ENCODE results near the gene NOSIP. TPM values are rescaled to one million over a fixed set of nuclear protein-coding genes. Genes with fewer than 3 reads are reported as not detected.

NOSIP gene
- total and polyA plus RNA-seq, 10 of the 15 experiments (the other 5 are each of a cell fraction or from before 2014, with no cell fraction given) = 7.2 to 85.5 (median 48.4) TPM

- POLR2A ChIA-PET = interaction anchor here (0.6 to 1.1 kb wide), 2 partner anchors 127 to 295 kb away, joined by 3 read pairs; partner anchors contain the start of gene RRAS
- BruUV-seq (replicated peaks) = no TSS peak
- peak overlapping the region; percentile 73; the same call in 1 of the 2 replicates for H3K4me3 ChIP-seq
- TF ChIP-seq GATAD2B (conservative IDR thresholded peaks at IDR 0.05; ENCODE audit: low read depth) (0 out of 2 replicates have a peak, but pooled peaks have one; percentile 51), POLR2A (IDR thresholded peaks at IDR 0.05; ENCODE audit: low read depth, low read length) (no peak), RAD21 (IDR thresholded peaks at IDR 0.05; ENCODE audit: insufficient read depth, low read depth, low read length) (no peak), LARP7 (IDR thresholded peaks at IDR 0.05) (peak; percentile 67), SMC3 (IDR thresholded peaks at IDR 0.05; ENCODE audit: borderline replicate concordance, low read length) (no peak), SIN3A (IDR thresholded peaks at IDR 0.05; ENCODE audit: low read depth, low read length) (no peak), MYB (IDR thresholded peaks at IDR 0.05; ENCODE audit: borderline replicate concordance, low read depth, low read length) (no peak), CREM (IDR thresholded peaks at IDR 0.05; ENCODE audit: low read depth) (no peak), PML (IDR thresholded peaks at IDR 0.05; ENCODE audit: low read length) (no peak), KLF5 (IDR thresholded peaks at IDR 0.05; ENCODE audit: partially characterized antibody) (no peak), MAX (IDR thresholded peaks at IDR 0.05; ENCODE audit: low read depth, low read length) (no peak), NR2C2 (IDR thresholded peaks at IDR 0.05; ENCODE audit: borderline replicate concordance, control insufficient read depth, insufficient read length, low read depth) (no peak), MTA3 (IDR thresholded peaks at IDR 0.05; ENCODE audit: borderline replicate concordance, low read length) (no peak), BHLHE40 (IDR thresholded peaks at IDR 0.05; ENCODE audit: borderline replicate concordance in 1 of 2, low read depth in 2 of 2, low read length in 1 of 2) (peak; percentile 27 to 91; a peak in 2 of 4 replicates), NR2C1 (IDR thresholded peaks at IDR 0.05) (peak; percentile 42; the same call in 1 of the 2 replicates), BACH1 (IDR thresholded peaks at IDR 0.05; ENCODE audit: borderline replicate concordance) (no peak), MEF2B (IDR thresholded peaks at IDR 0.05; ENCODE audit: partially characterized antibody, poor library complexity, severe bottlenecking) (no peak), DPF2 (IDR thresholded peaks at IDR 0.05) (no peak), NR2F1 (conservative IDR thresholded peaks at IDR 0.05) (peak; percentile 53; the same call in 1 of the 2 replicates), IKZF2 (IDR thresholded peaks at IDR 0.05) (no peak), KDM1A (IDR thresholded peaks at IDR 0.05; ENCODE audit: borderline replicate concordance) (no peak), TCF12 (IDR thresholded peaks at IDR 0.05; ENCODE audit: low read depth, low read length) (no peak), IKZF1 (conservative IDR thresholded peaks at IDR 0.05) (peak; percentile 15; the same call in 1 of the 2 replicates), RFX5 (IDR thresholded peaks at IDR 0.05; ENCODE audit: low read depth, low read length) (no peak), E4F1 (IDR thresholded peaks at IDR 0.05; ENCODE audit: borderline replicate concordance, partially characterized antibody) (no peak)
These were observed 67.2 kb downstream of the NOSIP start for GRCh38 chr19:49512970-49513745.

More at GRCh38 chr19:49512970-49513745, 67.2 kb downstream of the NOSIP start:
- no peak for DNase-seq (ENCODE audit: low read depth, low spot score)
- H3K4me1 ChIP-seq (ENCODE audit: control insufficient read depth, insufficient read depth, low read length) = peaks cover 7% of the 10 kb centered on the region
- intact Hi-C loops (cut with micrococcal nuclease; ENCODE audit: unreplicated experiment) = no loop called here
- H3K27me3 ChIP-seq (replicated peaks in 1 of 2; ENCODE audit: control insufficient read depth in 2 of 2, insufficient read depth in 2 of 2, low read length in 1 of 2) = no peaks in the 10 kb centered on the region
- H3K9me3 ChIP-seq (replicated peaks; ENCODE audit: control insufficient read depth, insufficient read depth, low read length) = no peaks in the 10 kb centered on the region
- H3K9ac ChIP-seq (ENCODE audit: control insufficient read depth, insufficient read depth, low read length) = no peak overlapping the region
- no peaks in the 10 kb centered on the region for H3K79me2 ChIP-seq (ENCODE audit: control insufficient read depth, insufficient read depth, low read length)
- H3K4me2 ChIP-seq (ENCODE audit: control insufficient read depth, insufficient read depth) = peak overlapping the region; percentile 84
- no peak overlapping the region for H3K27ac ChIP-seq (ENCODE audit: control insufficient read depth, insufficient read depth)
- no peaks in the 10 kb centered on the region for H4K20me1 ChIP-seq (ENCODE audit: control insufficient read depth, insufficient read depth)
- no peaks in the 10 kb centered on the region for H3K36me3 ChIP-seq (ENCODE audit: control insufficient read depth in 2 of 2, insufficient read depth in 2 of 2, low read length in 1 of 2)
- ATAC-seq = peak; percentile 76
- peak; percentile 7 for FAIRE-seq
- WGBS (ENCODE audit: insufficient coverage, insufficient replicate concordance, low lambda C conversion rate, missing lambda C conversion rate) = 3% methylated on average over 35 of the region's 50 CpGs
- peak overlapping the region; percentile 75 for H2AFZ ChIP-seq (ENCODE audit: control insufficient read depth, low read depth, low read length)
- SMC1A ChIA-PET (ENCODE audit: uncharacterized antibody, unreplicated experiment) = no interaction called here
- in situ Hi-C loops (cut with MboI) = no loop called here
- CTCF ChIA-PET = interaction anchor here (1.3 kb wide), 1 partner anchor 33 kb away, joined by 9 read pairs; no protein-coding TSS in a partner anchor
- RAD21 ChIA-PET (ENCODE audit: unreplicated experiment) = no interaction called here

All from GM12878 (cell line).